GM11168 (cell line): Measurements from ENCODE around the gene MAP4K1.

Experiments used
- in situ Hi-C: fragments of 300-500 bp; cut with MboI; formaldehyde crosslinking; loops from one replicate; pipeline ENCODE4 v1.12.0; 2022; ENCODE audit warnings: low sequenced_read_pairs; ENCODE audit not compliant: unreplicated experiment

Gene MAP4K1

DNA sequence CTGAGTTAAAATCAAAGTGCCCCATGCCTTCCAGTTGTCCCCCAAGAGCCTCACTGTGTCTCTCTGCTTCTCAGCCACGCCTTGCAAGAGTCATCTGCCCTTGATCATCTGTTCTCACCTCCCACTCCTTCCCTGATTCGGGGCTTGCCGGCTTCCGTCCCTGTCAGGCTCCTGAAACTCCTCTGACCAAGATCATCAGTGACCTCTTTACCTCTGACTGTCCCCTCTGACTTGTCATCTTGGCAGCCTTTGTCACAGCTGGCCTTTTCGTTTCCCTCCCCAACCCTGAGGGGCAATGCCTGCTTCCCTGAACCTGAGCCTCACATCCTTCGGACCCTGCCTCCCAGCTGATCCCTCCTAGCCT, 66.3 kb downstream of the MAP4K1 start:
- in situ Hi-C loops: no loop called here

- in situ Hi-C loops: no loop called here
Observed at GRCh38 chr19:38550376-38550775, 67.4 kb downstream of the MAP4K1 start.

- in situ Hi-C loops: no loop called here
Observed at GRCh38 chr19:38549942-38550341, 67.8 kb downstream of the MAP4K1 start.

DNA sequence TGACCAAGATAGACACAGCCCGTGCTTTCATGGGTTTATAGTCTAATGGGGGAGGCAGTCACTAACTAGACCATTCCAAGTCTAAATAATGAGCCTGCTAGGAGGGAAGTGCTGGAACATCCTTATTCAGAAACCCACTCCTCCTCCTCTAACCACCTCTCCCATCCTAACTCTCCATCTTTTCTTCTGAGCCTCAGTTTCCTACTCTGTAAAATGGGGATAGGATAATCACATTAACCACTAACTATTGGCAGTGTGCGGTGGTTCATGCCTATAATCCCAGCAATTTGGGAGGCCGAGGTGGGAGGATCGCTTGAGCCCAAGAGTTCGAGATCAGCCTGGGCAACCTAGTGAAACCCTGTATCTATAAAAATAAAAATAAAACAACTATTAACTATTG, 68.7 kb downstream of the MAP4K1 start:
- in situ Hi-C loops: no loop called here

DNA sequence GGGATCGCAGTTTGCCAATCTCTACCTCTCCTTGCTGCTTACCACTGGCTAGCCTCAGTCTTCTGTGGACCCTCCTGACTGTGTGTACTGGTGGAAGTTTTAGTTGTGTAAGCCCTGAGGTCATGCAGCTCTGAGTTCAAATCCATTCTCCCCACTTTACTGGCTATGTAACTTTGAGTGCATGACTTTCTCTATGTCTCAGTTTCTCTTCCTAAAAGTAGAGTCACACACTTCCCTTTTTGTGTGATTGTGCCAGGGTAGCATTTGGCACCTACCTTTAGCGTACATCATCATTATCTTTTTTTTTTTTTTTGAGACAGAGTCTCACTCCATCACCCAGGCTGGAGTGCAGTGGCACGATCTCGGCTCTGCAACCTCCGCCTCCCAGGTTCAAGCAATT, 70.3 kb downstream of the MAP4K1 start:
- in situ Hi-C loops: no loop called here

GRCh38 chr19:38545596-38545995, 72.2 kb downstream of the MAP4K1 start:
- in situ Hi-C loops: no loop called here

GRCh38 chr19:38544569-38545315, 73.0 kb downstream of the MAP4K1 start:
- in situ Hi-C loops: loop anchor here (5.0 kb wide), 1 partner anchor 93 kb away; no protein-coding TSS in a partner anchor

DNA sequence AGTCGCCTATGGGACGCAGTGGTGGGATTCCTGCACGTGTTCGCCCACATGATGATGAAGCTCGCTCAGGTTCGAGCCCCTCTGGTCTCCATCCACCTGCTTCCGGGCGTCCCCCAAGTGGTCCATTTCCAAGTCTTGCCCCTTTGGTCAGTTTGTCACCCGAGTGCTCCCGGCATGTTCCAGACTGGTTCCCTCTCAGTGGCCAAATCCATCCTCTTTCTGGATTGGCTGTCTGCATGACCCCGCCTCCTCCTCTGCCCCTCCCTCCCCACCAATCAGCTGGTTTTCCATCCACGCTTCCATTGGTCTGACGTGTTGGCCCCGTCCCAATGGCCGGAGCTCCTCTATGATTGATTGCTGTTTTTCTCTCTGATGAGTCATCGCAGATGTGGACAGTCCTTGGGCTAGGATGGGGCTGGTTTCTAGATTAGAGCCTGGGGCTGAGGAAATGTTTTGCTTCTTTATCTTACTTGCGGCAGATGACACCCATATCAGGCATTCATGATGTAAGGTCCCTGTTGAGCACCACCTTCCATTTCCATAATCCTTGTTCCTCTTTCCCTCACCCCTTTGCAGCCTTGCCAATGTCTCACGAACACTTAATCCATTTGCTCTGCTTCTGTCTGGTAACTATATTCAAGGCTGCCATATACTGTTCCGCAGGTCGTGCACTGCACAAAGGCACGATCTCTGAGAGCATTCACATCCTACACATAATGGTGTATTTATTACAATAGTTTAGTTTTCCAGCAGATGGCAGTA, 73.8 kb downstream of the MAP4K1 start:
- in situ Hi-C loops: loop anchor here (5.0 kb wide), 1 partner anchor 93 kb away; no protein-coding TSS in a partner anchor

DNA sequence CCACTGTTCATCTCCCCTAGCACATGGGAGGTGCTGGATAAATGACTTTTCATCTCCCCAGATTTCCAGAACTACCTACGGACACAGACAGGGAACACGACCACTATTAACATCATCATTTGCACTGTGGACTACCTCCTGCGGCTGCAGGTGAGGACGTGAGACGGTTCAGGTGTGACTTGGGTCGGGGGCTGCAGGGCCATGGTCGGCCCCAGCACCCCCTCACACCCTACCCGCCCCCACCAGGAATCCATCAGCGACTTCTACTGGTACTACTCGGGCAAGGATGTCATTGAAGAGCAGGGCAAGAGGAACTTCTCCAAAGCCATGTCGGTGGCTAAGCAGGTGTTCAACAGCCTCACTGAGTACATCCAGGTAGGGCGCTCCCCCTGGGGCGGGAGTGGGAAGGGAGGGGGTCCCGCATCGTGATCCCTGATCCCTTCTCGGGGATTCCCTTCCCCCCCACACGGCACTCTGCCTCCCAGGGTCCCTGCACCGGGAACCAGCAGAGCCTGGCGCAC, 74.4 kb downstream of the MAP4K1 start:
- in situ Hi-C loops: loop anchor here (5.0 kb wide), 1 partner anchor 94 kb away; no protein-coding TSS in a partner anchor

GRCh38 chr19:38542040-38542439, 75.7 kb downstream of the MAP4K1 start:
- in situ Hi-C loops: loop anchor here (5.0 kb wide), 1 partner anchor 95 kb away; no protein-coding TSS in a partner anchor

DNA sequence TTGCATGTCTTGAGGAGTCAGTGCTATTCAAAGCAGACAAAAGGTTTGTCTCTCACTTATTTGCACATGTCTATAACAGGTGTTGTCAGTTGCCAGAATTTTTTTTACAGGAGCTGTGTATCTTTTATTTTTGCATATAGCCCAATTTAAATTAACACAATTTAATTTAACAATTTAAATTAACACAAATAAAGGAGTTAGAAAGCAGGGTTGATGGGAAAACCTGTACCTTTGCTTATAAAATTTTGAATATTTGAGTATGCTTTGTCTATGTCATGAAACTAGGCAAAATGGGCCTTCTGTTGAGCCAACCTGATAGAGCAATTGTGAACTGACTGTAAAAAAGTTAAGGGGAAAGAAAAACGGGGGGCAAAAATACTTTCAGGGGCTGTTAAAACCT, 78.0 kb downstream of the MAP4K1 start:
- in situ Hi-C loops: loop anchor here (5.0 kb wide), 1 partner anchor 98 kb away; no protein-coding TSS in a partner anchor

DNA sequence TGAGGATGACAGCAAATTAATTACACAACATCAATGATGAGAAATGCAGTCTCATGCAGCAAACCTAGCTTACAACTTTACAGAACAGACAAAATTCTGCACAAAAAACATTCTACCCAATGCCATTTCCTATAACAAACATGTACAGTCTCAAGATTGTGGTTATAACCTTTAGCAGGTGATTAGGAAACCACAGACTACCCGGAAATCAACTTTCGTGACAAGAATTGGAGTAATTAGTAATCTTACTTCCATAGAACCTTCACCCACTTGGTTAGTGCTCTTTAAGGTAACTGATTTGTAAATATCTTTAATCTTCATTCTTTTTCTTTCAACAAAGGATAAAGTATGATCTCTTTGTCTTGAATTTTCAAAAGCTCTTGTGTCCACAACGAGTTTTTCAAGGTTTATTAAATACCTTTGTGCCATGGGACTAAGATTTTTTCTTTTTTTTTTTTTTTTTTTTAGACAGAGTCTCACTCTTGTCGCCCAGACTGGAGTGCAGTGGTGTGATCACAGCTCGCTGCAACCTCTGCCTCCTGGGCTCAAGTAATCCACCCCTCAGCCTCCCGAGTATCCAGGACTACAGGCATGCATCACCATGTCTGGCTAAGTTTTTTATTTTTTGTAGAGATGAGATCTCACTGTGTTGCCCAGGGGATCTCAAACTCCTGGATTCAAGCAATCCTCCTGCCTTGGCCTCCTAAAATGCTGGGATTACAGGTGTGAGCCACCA, 78.8 kb downstream of the MAP4K1 start:
- in situ Hi-C loops: no loop called here

- in situ Hi-C loops: no loop called here
Observed at GRCh38 chr19:38538386-38538785, 79.4 kb downstream of the MAP4K1 start.
